MM.1S (cell line): ENCODE results near the gene HS6ST3.

Experiments
- DNase-seq: peaks from one replicate; pipeline ENCODE4 v3.0.0-alpha.2; 2015
- H2AFZ ChIP-seq: fragments of 300-600 bp; sonication (generic); 2 replicates; pipeline ENCODE4 v1.6.0; 2016; ENCODE audit warnings: antibody characterized with exemption, low read length
- H3F3A ChIP-seq: fragments of 300-600 bp; sonication (generic); 2 replicates; pipeline ENCODE4 v1.6.1; 2016; ENCODE audit warnings: mild to moderate bottlenecking, antibody characterized with exemption, low read length, moderate library complexity, mixed read lengths; ENCODE audit not compliant: insufficient read depth
- H3K27ac ChIP-seq: fragments of 300-600 bp; sonication (generic); 2 replicates; pipeline ENCODE4 v1.5.1; 2016; ENCODE audit warnings: mild to moderate bottlenecking, low read length
- H3K27me3 ChIP-seq: fragments of 300-600 bp; sonication (generic); replicated peaks from 2 replicates; pipeline ENCODE4 v1.6.0; 2016; ENCODE audit warnings: low read length; ENCODE audit not compliant: insufficient read depth
- H3K36me3 ChIP-seq: fragments of 300-600 bp; sonication (generic); replicated peaks from 2 replicates; pipeline ENCODE4 v1.6.1; 2016; ENCODE audit warnings: mild to moderate bottlenecking, low read length, mixed read lengths; ENCODE audit not compliant: insufficient read depth
- H3K4me1 ChIP-seq: fragments of 300-600 bp; sonication (generic); 2 replicates; pipeline ENCODE4 v1.6.1; 2016; ENCODE audit warnings: low read length, mixed read lengths
- H3K4me2 ChIP-seq: fragments of 300-600 bp; sonication (generic); 2 replicates; pipeline ENCODE4 v1.6.0; 2016; ENCODE audit warnings: low read depth, low read length
- H3K4me3 ChIP-seq: fragments of 300-600 bp; sonication (generic); 2 replicates; pipeline ENCODE4 v1.5.1; 2016; ENCODE audit warnings: low read length, mixed read lengths
- H3K79me2 ChIP-seq: fragments of 300-600 bp; sonication (generic); 2 replicates; pipeline ENCODE4 v1.6.1; 2016; ENCODE audit warnings: mixed run types, low read length, mixed read lengths
- H3K9ac ChIP-seq: fragments of 300-600 bp; sonication (generic); 2 replicates; pipeline ENCODE4 v1.6.1; 2016; ENCODE audit warnings: low read length, mixed read lengths
- H3K9me2 ChIP-seq: fragments of 300-600 bp; sonication (generic); replicated peaks from 2 replicates; pipeline ENCODE4 v1.6.1; 2016; ENCODE audit warnings: mild to moderate bottlenecking, low read length, mixed read lengths; ENCODE audit not compliant: insufficient read depth
- H3K9me3 ChIP-seq: fragments of 300-600 bp; sonication (generic); replicated peaks from 2 replicates; pipeline ENCODE4 v1.6.1; 2016; ENCODE audit warnings: mild to moderate bottlenecking, low read length, mixed read lengths; ENCODE audit not compliant: insufficient read depth
- H4K20me1 ChIP-seq: fragments of 300-600 bp; sonication (generic); 2 replicates; pipeline ENCODE4 v1.6.1; 2016; ENCODE audit warnings: mild to moderate bottlenecking, low read length, moderate library complexity, mixed read lengths; ENCODE audit not compliant: insufficient read depth
- EZH2 ChIP-seq: fragments of 300-600 bp; sonication (generic); optimal IDR thresholded peaks from 2 replicates; pipeline ENCODE3; 2017; ENCODE audit warnings: low read depth, mild to moderate bottlenecking, antibody characterized with exemption, low read length, mixed read lengths
- EZH2phosphoT487 ChIP-seq: fragments of 300-600 bp; sonication (generic); IDR thresholded peaks from 2 replicates; pipeline ENCODE4 v1.6.1; 2018; ENCODE audit warnings: antibody characterized with exemption, low read length
- TF ChIP-seq, protein P1 (sequence below): fragments of 300-600 bp; sonication (generic); IDR thresholded peaks from 2 replicates; pipeline ENCODE4 v1.5.1; 2016; ENCODE audit warnings: antibody characterized with exemption, low read length, mixed read lengths

The HS6ST3 gene

DNA sequence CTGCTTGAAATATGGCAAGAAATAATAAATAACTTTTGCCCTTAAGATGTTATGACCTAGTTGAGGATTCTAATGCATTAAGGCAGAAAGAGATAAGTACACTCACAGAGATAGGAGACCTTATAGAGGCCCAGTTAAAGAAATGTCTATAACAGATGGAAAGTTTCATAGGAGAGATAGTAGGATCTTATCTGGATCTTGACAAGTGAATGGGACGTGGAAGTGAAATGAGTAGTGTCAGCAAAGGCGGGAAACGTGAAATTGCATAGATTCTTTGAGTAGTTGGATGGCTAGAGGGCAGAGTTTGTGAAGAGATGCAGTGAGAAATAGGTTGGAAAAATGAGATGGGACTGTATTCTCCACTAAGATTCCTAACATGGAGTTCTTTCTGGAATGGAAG, 71.2 kb downstream of the HS6ST3 start:
- Histone ChIP-seq H4K20me1 (no peaks in the 10 kb centered on the region), H3F3A (no peaks in the 10 kb centered on the region), H3K36me3 (no peaks in the 10 kb centered on the region), H2AFZ (no peak overlapping the region), H3K9ac (no peak overlapping the region), H3K27ac (no peak overlapping the region), H3K9me3 (no peaks in the 10 kb centered on the region), H3K4me2 (no peak overlapping the region), H3K27me3 (no peaks in the 10 kb centered on the region), H3K79me2 (no peaks in the 10 kb centered on the region), H3K9me2 (no peaks in the 10 kb centered on the region), H3K4me3 (no peak overlapping the region), H3K4me1 (no peaks in the 10 kb centered on the region)
- no peak for DNase-seq
- no peak for TF ChIP-seq EZH2phosphoT487
- TF ChIP-seq EZH2, result no peak
- TF ChIP-seq, protein P1, sequence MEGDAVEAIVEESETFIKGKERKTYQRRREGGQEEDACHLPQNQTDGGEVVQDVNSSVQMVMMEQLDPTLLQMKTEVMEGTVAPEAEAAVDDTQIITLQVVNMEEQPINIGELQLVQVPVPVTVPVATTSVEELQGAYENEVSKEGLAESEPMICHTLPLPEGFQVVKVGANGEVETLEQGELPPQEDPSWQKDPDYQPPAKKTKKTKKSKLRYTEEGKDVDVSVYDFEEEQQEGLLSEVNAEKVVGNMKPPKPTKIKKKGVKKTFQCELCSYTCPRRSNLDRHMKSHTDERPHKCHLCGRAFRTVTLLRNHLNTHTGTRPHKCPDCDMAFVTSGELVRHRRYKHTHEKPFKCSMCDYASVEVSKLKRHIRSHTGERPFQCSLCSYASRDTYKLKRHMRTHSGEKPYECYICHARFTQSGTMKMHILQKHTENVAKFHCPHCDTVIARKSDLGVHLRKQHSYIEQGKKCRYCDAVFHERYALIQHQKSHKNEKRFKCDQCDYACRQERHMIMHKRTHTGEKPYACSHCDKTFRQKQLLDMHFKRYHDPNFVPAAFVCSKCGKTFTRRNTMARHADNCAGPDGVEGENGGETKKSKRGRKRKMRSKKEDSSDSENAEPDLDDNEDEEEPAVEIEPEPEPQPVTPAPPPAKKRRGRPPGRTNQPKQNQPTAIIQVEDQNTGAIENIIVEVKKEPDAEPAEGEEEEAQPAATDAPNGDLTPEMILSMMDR, result no peak

DNA sequence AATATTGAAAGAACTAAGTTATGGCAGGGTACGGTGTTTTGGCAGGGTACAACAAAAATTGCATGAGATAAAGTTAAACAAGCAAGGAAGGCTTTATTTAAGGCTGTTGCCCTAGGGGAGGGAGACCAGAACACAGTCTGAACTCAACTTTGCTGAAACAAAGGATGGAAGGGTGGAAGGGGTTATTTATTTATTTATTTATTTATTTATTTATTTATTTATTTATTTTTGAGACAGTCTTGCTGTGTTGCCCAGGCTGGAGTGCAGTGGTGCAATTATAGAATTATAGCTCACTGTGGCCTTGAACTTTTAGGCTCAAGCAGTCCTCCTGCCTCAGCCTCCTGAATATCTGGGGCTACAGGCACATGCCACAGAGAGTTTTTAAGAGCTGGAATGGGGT, 75.9 kb downstream of the HS6ST3 start:
- peak; percentile 2 for DNase-seq
- Histone ChIP-seq H3K9me3 (no peaks in the 10 kb centered on the region), H3K4me1 (no peaks in the 10 kb centered on the region), H3K4me2 (no peak overlapping the region), H3K36me3 (no peaks in the 10 kb centered on the region), H3F3A (no peaks in the 10 kb centered on the region), H4K20me1 (no peaks in the 10 kb centered on the region), H3K79me2 (no peaks in the 10 kb centered on the region), H3K27me3 (no peaks in the 10 kb centered on the region), H3K27ac (no peak overlapping the region), H3K9me2 (no peaks in the 10 kb centered on the region), H3K4me3 (no peak overlapping the region), H3K9ac (no peak overlapping the region), H2AFZ (no peak overlapping the region)
- TF ChIP-seq, protein P1, result no peak
- TF ChIP-seq EZH2 (no peak), EZH2phosphoT487 (no peak)

DNA sequence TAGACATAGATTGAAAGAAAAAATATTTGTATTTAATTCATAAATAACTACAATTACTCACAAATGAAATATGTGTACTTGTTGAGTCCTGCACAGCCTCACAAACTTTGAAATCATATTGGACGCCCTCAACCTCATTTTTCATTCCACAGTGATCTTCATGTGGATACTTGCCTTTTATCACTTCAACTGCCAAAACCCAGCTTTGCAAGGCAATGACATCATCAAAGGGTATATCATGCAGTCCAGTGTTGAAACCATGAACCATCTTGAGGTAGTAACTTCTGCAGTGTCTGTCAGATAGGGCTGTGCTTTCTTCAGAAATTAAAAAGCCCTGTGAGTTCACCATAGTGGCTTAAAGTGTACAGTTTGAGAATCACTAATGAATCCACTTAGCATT, 82.2 kb downstream of the HS6ST3 start:
- Histone ChIP-seq H2AFZ (no peak overlapping the region), H3F3A (no peaks in the 10 kb centered on the region), H3K4me2 (no peak overlapping the region), H3K27me3 (no peaks in the 10 kb centered on the region), H3K36me3 (no peaks in the 10 kb centered on the region), H3K9me3 (no peaks in the 10 kb centered on the region), H3K27ac (no peak overlapping the region), H4K20me1 (no peaks in the 10 kb centered on the region), H3K4me3 (no peak overlapping the region), H3K79me2 (no peaks in the 10 kb centered on the region), H3K9ac (no peak overlapping the region), H3K4me1 (no peaks in the 10 kb centered on the region), H3K9me2 (no peaks in the 10 kb centered on the region)
- TF ChIP-seq, protein P1, result no peak
- TF ChIP-seq EZH2phosphoT487, result no peak
- TF ChIP-seq EZH2, result no peak
- DNase-seq, result no peak
